Skeletal muscle cell (primary cell): ENCODE data around the gene GUF1.
"Not testable (repeated sequence)": the region's sequence is repeated elsewhere in the genome, so short reads cannot be mapped to it uniquely, and the experiment has no call there.

ENCODE experiments used
- DNase-seq: peaks from one replicate; pipeline ENCODE4 v3.0.0-alpha.2; 2010; ENCODE audit warnings: low read depth
- H3K4me3 ChIP-seq: 2 replicates; pipeline ENCODE4 v1.5.1; 2011; ENCODE audit warnings: low read depth, mild to moderate bottlenecking, control low read depth, low read length, moderate library complexity

GUF1 gene

DNA sequence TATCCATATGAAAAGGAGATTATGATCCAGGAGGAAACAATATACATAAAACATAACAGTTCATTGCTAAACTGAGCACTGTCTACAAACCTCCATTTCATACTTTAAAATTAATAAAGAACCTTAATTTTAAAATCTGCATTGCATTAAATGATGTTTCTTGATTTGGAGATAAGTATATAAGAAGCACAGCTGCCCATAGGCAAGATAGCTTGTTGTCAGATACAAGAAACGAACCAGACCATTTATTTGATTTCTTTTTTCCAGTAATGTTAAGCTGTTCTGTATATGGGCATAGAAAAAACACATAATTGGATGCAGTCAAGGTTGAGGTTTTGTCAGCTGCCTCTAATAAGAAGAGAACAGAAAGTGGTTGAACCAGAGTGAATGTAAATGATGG is 6.4 kb downstream of the GUF1 start:
- DNase-seq: no peak
- no peak overlapping the region for H3K4me3 ChIP-seq

DNA sequence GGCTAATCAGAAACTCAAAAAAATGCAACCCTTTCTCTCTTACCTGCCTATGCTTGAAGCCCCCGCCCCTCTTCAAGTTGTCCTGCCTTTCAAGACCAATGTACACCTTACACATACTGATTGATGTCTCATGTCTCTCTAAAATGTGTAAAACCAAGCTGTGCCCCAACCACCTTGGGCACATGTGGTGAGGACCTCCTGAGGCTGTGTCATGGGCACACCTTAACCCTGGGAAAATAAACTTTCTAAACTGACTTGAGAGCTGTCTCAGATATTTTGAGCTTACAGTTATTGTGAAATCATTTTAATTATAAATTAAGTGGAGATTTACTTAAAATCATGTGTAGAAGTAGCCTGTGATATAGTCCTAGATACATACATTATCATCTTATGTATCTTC is 22.2 kb downstream of the GUF1 start:
- H3K4me3 ChIP-seq: no peak overlapping the region
- DNase-seq: no peak

- no peak overlapping the region for H3K4me3 ChIP-seq
- no peak for DNase-seq
These were observed 22.8 kb downstream of the GUF1 start for GRCh38 chr4:44701037-44701436.

- H3K4me3 ChIP-seq: no peak overlapping the region
- no peak for DNase-seq
These were observed 26.5 kb downstream of the GUF1 start for GRCh38 chr4:44704673-44705072.

GRCh38 chr4:44713125-44713524 is 34.9 kb downstream of the GUF1 start:
- no peak overlapping the region for H3K4me3 ChIP-seq
- no peak for DNase-seq

GRCh38 chr4:44716597-44716996 is 38.4 kb downstream of the GUF1 start:
- no peak for DNase-seq
- no peak overlapping the region for H3K4me3 ChIP-seq

DNA sequence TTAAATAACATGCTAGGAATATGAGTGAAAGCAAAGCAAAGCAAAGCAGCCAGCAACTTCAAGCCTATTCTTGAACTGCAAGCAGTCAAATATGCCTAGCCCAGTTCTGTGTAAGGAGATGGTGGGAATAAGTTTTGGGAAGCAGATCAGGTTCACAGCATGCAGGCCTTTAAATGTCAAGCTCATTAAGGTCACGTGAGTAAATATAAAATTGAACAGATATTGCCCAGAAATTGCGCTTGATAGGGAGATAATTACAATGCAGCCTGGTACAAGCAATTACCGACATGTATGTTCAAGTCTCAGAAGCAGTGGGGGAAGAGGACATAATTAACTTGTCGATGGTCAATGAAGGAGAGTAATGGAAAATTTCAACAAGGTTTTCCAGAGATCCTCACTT is 42.2 kb downstream of the GUF1 start:
- no peak overlapping the region for H3K4me3 ChIP-seq
- no peak for DNase-seq

DNA sequence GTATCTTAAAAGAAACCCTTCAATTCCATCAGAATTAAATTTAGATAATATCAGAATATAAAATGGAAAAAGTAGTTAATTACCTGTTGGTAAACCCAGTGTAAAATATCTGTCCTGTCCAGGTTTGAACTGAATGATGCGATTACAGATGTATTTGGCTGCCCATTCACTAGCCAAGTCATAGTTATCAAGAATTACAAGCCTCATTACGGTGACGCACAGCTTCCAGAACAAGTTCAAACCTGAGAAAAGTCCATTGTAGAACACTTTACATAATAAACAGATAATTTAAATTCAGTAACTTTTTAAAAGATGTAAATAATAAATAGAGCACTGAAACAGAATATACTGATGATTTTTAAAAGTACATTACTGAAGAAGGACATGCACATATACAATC is 43.8 kb downstream of the GUF1 start:
- DNase-seq: no peak
- no peak overlapping the region for H3K4me3 ChIP-seq

- peak overlapping the region; percentile 65 for H3K4me3 ChIP-seq
- no peak for DNase-seq
These were observed 46.9 kb downstream of the GUF1 start for GRCh38 chr4:44725166-44725565.

DNA sequence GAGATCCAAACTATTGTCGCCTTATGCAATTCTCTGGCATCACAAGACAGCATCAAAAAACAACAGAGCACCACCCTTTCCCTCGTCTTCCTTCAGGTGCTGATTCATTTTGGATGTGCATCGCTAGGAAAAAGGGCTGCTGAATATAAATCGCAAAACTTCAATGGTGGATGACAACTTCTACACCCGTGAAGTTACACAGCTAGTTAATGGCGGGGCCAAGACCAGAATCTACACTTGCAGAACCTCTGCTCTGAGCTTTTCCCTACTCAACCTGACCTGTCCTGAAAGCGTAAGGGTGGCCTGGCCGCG is 47.5 kb downstream of the GUF1 start:
- H3K4me3 ChIP-seq: peak overlapping the region; percentile 65
- DNase-seq: no peak

GRCh38 chr4:44726038-44726871 is 48.0 kb downstream of the GUF1 start, which contains the start of gene GNPDA2:
TSS of gene GNPDA2 (minus strand) at chr4:44726556. CDS start at chr4:44722207, 4,349 bp downstream.
- H3K4me3 ChIP-seq: peak within 1 kb of the TSS; percentile 65
- peak; percentile 70 for DNase-seq

DNA sequence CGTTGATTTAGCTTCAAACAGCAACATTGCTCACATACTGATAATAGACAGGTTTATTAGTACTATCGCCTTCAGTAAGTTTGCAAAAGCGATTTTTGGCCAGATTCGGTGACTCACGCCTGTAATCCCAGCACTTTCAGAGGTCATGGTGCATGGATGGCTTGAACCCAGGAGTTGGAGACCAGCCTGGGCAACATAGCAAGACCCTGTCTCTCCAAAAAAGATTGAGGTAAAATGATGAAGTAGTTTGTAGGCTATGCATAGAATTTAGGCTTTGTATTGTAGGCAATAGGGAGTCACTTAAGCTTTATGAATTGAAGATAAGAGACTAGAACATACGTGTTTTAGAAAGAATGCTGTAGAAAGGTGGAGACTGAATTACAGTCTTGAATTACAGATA is 49.3 kb downstream of the GUF1 start:
- no peak for DNase-seq
- H3K4me3 ChIP-seq: no peak overlapping the region

DNA sequence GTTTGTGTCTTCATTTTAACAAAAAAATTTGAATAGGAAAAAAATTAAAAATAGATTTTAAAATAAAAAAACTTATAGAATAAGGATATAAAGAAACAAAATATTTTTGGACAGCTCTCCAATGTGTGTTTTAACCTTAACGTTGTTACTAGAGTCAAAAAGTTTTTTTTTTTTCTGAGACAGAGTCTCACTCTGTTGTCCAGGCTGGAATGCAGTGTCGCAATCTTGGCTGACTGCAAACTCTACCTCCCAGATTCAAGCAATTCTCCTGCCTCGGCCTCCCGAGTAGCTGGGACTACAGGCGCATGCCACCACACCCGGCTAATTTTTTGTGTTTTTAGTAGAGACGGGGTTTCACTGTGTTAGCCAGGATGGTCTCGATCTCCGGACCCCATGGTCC is 50.5 kb downstream of the GUF1 start:
- DNase-seq, H3K4me3 ChIP-seq: not testable (repeated sequence)

- no peak overlapping the region for H3K4me3 ChIP-seq
- no peak for DNase-seq
These were observed 58.7 kb downstream of the GUF1 start for GRCh38 chr4:44736900-44737299.

DNA sequence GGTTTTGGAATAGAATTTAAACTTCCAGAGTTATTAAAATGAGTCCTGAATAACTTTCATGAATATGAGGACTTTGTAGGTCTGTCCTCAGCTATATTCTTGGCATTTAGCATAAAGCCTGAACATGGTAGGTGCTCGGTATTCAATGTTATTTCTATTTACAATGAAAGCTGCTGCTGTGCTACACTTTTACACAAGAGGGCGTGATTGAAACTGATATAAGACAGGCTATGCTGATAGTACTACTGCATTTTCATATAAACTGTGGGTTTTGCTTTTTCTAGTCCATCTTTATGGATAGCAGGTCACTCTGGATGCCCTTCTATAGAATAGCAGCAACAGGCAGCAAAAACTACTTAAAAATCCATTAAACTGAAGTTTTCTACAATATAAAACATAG is 60.4 kb downstream of the GUF1 start:
- DNase-seq: no peak
- no peak overlapping the region for H3K4me3 ChIP-seq

- no peak overlapping the region for H3K4me3 ChIP-seq
- DNase-seq: no peak
These were observed 62.0 kb downstream of the GUF1 start for GRCh38 chr4:44740201-44740600.
